DOHH2 (cell line): ENCODE results near the gene TULP4.

Source experiments
- CTCF ChIP-seq: fragments of 200-600 bp; sonication (generic); IDR thresholded peaks from one replicate; pipeline ENCODE4 v1.5.1; 2014; ENCODE audit warnings: antibody characterized with exemption, mild to moderate bottlenecking, low read depth, low read length; ENCODE audit not compliant: poor library complexity, severe bottlenecking
- EZH2phosphoT487 ChIP-seq: fragments of 200-600 bp; sonication (generic); IDR thresholded peaks from 2 replicates; pipeline ENCODE4 v1.6.1; 2017; ENCODE audit warnings: borderline replicate concordance, mild to moderate bottlenecking, antibody characterized with exemption, low read length, moderate library complexity, mixed read lengths

GRCh38 chr6:158332237-158332636, 20.0 kb downstream of the TULP4 start:
- TF ChIP-seq CTCF = no peak
- TF ChIP-seq EZH2phosphoT487 = no peak
